K562 (cell line): ENCODE data around the gene CENPA. TPM values are rescaled to one million over a fixed set of nuclear protein-coding genes. Genes with fewer than 3 reads are reported as not detected.

Experiments used
- ARNT ChIP-seq, 2 experiments: fragments of 450-650 bp; IDR thresholded peaks; 2 replicates each; pipeline ENCODE4 v1.6.1; 2016; ENCODE audit warnings: mild to moderate bottlenecking in 1 of 2
- E2F3 ChIP-seq: fragments of 250-450 bp; sonication (Bioruptor Pico); IDR thresholded peaks from 2 replicates; pipeline ENCODE4 v1.4.0; 2020; ENCODE audit warnings: mild to moderate bottlenecking
- MCM7 ChIP-seq, 2 experiments: fragments of 450-650 bp; IDR thresholded peaks; 2 replicates each; pipeline ENCODE4 v1.6.1; 2016 to 2018
- MTA2 ChIP-seq: fragments of 450-650 bp; IDR thresholded peaks from 2 replicates; pipeline ENCODE4 v1.6.1; 2016; ENCODE audit warnings: low read depth
- NFIC ChIP-seq: fragments of 450-650 bp; IDR thresholded peaks from 2 replicates; pipeline ENCODE4 v1.6.1; 2017; ENCODE audit warnings: mild to moderate bottlenecking, inconsistent platforms
- NR2C2 ChIP-seq, 2 experiments: fragments of 200-800 bp in 1 of 2; sonication (Bioruptor generic) in 1 of 2; sonication (generic) in 1 of 2; formaldehyde crosslinking in 1 of 2; IDR thresholded peaks; 2 replicates each; pipeline versions ENCODE4 v1.6.1 to v1.8.0; 2016 to 2022; ENCODE audit warnings: mild to moderate bottlenecking in 1 of 2, missing compliant biosample characterization in 1 of 2, missing genetic modification characterization in 1 of 2, missing genetic modification reagents in 1 of 2
- NRF1 ChIP-seq, 2 experiments: fragments of 450-650 bp; IDR thresholded peaks in 1 of 2; conservative IDR thresholded peaks in 1 of 2; 2 replicates each; pipeline ENCODE4 v1.6.1; 2014; ENCODE audit warnings: mild to moderate bottlenecking in 2 of 2
- PHTF2 ChIP-seq: fragments of 250-450 bp; sonication (Bioruptor Pico); IDR thresholded peaks from 2 replicates; pipeline ENCODE4 v1.5.0; 2021; ENCODE audit warnings: mild to moderate bottlenecking
- SRSF1 ChIP-seq: fragments of 200-400 bp; formaldehyde crosslinking; IDR thresholded peaks from 2 replicates; pipeline ENCODE4 v1.6.1; 2017; ENCODE audit warnings: mild to moderate bottlenecking, low read depth, low read length, moderate library complexity
- ZBTB8A ChIP-seq: fragments of 450-650 bp; IDR thresholded peaks from 2 replicates; pipeline ENCODE4 v1.6.1; 2018; ENCODE audit warnings: mild to moderate bottlenecking, moderate library complexity; ENCODE audit not compliant: partially characterized antibody
- ZNF133 ChIP-seq: fragments of 250-450 bp; sonication (Bioruptor Pico); IDR thresholded peaks from 2 replicates; pipeline ENCODE4 v1.4.0; 2020; ENCODE audit warnings: mild to moderate bottlenecking
- ZNF23 ChIP-seq: fragments of 250-450 bp; sonication (Bioruptor Pico); IDR thresholded peaks from 2 replicates; pipeline ENCODE4 v1.4.0; 2020; ENCODE audit warnings: mild to moderate bottlenecking
- ZNF239 ChIP-seq: fragments of 250-450 bp; sonication (Bioruptor Pico); IDR thresholded peaks from 2 replicates; pipeline ENCODE4 v1.4.0; 2020; ENCODE audit warnings: mild to moderate bottlenecking
- ZNF347 ChIP-seq: fragments of 450-650 bp; formaldehyde crosslinking; IDR thresholded peaks from 2 replicates; pipeline ENCODE4 v1.4.0; 2020; ENCODE audit warnings: low read depth, mild to moderate bottlenecking, moderate library complexity
- ZNF561 ChIP-seq: fragments of 450-650 bp; formaldehyde crosslinking; conservative IDR thresholded peaks from 2 replicates; pipeline ENCODE4 v1.4.0; 2020; ENCODE audit warnings: mild to moderate bottlenecking, moderate library complexity
- polyA plus RNA-seq, 8 experiments: library from polyadenylated mRNA; depleted of rRNA in 4 of 8; stranded (reverse) in 5 of 8; unstranded in 3 of 8; fragments of >200 nt; fragmentation: Nextera tagmentation in 2 of 8; fragmentation: Illumina TruSeq in 1 of 8; extraction: Ambion mirVana in 2 of 8; extraction: Trizol in 1 of 8; gene quantifications; 2 replicates each; pipeline versions ENCODE4 v1.2.1 to v1.2.3, GENCODE V29; 2011 to 2014; ENCODE audit warnings: inconsistent platforms in 1 of 8, missing spikeins in 1 of 8
- total RNA-seq, 7 experiments: library from RNA; depleted of rRNA in 6 of 7; stranded (reverse); fragments of >200 nt in 6 of 7; fragmentation: Illumina TruSeq in 2 of 7; extraction: Trizol in 2 of 7; gene quantifications; 2 replicates each; pipeline versions ENCODE4 v1.2.1 to v1.2.3, GENCODE V29; 2011 to 2021; ENCODE audit warnings: low replicate concordance in 1 of 7
- TF ChIP-seq, protein P1 (sequence below): IDR thresholded peaks from 2 replicates; pipeline ENCODE4 v1.6.1; 2016; ENCODE audit warnings: missing genetic modification characterization, missing compliant biosample characterization
- TF ChIP-seq, protein P2 (sequence below): IDR thresholded peaks from 3 replicates; pipeline ENCODE4 v1.6.1; 2011; ENCODE audit warnings: borderline replicate concordance, mild to moderate bottlenecking, moderate library complexity; ENCODE audit not compliant: insufficient read length; ENCODE audit errors: extremely low read depth
- TF ChIP-seq, protein P3 (sequence below): fragments of 200-800 bp; sonication (Bioruptor generic); IDR thresholded peaks from 2 replicates; pipeline ENCODE4 v1.6.1; 2017; ENCODE audit warnings: missing genetic modification characterization, missing compliant biosample characterization
- TF ChIP-seq, protein P4 (sequence below): fragments of 250-450 bp; sonication (Bioruptor Pico); IDR thresholded peaks from 2 replicates; pipeline ENCODE4 v1.9.0; 2021; ENCODE audit warnings: mild to moderate bottlenecking
- TF ChIP-seq, protein P5 (sequence below): conservative IDR thresholded peaks from 2 replicates; pipeline ENCODE4 v1.6.1; 2011; ENCODE audit warnings: low read depth, mild to moderate bottlenecking, low read length; ENCODE audit not compliant: control insufficient read depth

Gene CENPA
- total and polyA plus RNA-seq, 9 of the 15 experiments (the other 6 are each of a cell fraction or from before 2014, with no cell fraction given) = 11.3 to 61.7 (median 44.7) TPM

DNA sequence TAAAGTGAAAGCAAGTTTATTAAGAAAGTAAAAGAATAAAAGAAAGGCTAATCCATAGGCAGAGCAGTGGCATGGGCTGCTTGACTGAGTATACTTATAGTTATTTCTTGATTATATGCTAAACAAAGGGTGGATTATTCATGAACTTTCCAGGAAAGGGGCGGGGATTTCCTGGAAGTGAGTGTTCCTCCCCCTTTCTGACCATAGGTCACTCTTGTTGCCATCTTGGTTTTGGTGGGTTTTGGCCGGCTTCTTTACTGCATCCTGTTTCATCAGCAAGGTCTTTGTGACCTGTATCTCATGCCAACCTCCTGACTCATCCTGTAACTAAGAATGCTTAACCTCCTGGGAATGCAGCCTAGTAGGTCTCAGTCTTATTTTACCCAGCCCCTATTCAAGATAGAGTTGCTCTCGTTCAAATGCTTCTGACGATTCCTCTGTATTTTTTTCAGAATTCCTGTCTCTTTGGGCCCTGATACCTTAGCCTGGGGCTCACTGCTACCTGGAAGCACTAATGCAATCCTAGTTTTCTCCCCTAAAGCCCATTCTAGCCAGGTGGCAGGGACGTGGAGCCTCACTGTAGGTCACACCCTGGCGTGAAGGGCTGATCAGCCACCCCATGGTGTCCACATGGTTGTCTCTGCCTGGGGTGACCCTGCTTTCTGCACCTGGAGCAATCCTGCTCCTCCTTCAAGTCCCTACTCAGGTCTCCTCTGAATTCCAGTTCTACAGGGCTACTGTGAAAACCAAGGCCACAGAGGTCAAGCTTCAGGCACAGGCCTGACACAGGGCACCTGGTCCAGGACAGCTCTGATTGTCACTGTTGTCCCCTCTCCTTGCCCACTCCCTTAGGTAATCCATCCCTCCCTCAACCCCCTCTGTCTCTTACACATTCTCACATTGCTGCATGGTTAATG lies 27.7 kb upstream of the CENPA start (continued):
- TF ChIP-seq, protein P1, sequence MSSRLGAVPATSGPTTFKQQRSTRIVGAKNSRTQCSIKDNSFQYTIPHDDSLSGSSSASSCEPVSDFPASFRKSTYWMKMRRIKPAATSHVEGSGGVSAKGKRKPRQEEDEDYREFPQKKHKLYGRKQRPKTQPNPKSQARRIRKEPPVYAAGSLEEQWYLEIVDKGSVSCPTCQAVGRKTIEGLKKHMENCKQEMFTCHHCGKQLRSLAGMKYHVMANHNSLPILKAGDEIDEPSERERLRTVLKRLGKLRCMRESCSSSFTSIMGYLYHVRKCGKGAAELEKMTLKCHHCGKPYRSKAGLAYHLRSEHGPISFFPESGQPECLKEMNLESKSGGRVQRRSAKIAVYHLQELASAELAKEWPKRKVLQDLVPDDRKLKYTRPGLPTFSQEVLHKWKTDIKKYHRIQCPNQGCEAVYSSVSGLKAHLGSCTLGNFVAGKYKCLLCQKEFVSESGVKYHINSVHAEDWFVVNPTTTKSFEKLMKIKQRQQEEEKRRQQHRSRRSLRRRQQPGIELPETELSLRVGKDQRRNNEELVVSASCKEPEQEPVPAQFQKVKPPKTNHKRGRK (tag) = no peak
- TF ChIP-seq MTA2 (no peak; the same call in 1 of the 2 replicates), NFIC (0 out of 2 replicates have a peak, but pooled peaks have one; percentile 27), ZBTB8A (no peak), PHTF2 (CRISPR knock-in tag) (no peak), NR2C2 (CRISPR knock-in tag; IDR thresholded peaks at IDR 0.05) (no peak), NR2C2 (tag; IDR thresholded peaks at IDR 0.05) (peak; percentile 94), ZNF347 (no peak), SRSF1 (no peak), E2F3 (CRISPR knock-in tag) (peak; percentile 70; the same call in 1 of the 2 replicates), ZNF561 (peak; percentile 68; the same call in 1 of the 2 replicates), MCM7 (IDR thresholded peaks at IDR 0.05) (no peak; a peak in 1 of 4 replicates), ZNF23 (CRISPR knock-in tag) (no peak), ARNT (IDR thresholded peaks at IDR 0.05) (peak in 1 of 2 experiments; percentile 82; a peak in 3 of 4 replicates), ZNF133 (peak; percentile 81; the same call in 1 of the 2 replicates), NRF1 (conservative IDR thresholded peaks at IDR 0.05 in 1 of 2, IDR thresholded peaks at IDR 0.05 in 1 of 2) (no peak), ZNF239 (CRISPR knock-in tag) (peak; percentile 26; the same call in 1 of the 2 replicates)
- TF ChIP-seq, protein P2, sequence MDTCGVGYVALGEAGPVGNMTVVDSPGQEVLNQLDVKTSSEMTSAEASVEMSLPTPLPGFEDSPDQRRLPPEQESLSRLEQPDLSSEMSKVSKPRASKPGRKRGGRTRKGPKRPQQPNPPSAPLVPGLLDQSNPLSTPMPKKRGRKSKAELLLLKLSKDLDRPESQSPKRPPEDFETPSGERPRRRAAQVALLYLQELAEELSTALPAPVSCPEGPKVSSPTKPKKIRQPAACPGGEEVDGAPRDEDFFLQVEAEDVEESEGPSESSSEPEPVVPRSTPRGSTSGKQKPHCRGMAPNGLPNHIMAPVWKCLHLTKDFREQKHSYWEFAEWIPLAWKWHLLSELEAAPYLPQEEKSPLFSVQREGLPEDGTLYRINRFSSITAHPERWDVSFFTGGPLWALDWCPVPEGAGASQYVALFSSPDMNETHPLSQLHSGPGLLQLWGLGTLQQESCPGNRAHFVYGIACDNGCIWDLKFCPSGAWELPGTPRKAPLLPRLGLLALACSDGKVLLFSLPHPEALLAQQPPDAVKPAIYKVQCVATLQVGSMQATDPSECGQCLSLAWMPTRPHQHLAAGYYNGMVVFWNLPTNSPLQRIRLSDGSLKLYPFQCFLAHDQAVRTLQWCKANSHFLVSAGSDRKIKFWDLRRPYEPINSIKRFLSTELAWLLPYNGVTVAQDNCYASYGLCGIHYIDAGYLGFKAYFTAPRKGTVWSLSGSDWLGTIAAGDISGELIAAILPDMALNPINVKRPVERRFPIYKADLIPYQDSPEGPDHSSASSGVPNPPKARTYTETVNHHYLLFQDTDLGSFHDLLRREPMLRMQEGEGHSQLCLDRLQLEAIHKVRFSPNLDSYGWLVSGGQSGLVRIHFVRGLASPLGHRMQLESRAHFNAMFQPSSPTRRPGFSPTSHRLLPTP = no peak
- TF ChIP-seq, protein P3, sequence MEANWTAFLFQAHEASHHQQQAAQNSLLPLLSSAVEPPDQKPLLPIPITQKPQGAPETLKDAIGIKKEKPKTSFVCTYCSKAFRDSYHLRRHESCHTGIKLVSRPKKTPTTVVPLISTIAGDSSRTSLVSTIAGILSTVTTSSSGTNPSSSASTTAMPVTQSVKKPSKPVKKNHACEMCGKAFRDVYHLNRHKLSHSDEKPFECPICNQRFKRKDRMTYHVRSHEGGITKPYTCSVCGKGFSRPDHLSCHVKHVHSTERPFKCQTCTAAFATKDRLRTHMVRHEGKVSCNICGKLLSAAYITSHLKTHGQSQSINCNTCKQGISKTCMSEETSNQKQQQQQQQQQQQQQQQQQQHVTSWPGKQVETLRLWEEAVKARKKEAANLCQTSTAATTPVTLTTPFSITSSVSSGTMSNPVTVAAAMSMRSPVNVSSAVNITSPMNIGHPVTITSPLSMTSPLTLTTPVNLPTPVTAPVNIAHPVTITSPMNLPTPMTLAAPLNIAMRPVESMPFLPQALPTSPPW (CRISPR knock-in tag) = peak; percentile 67; the same call in 1 of the 2 replicates
- TF ChIP-seq, protein P4, sequence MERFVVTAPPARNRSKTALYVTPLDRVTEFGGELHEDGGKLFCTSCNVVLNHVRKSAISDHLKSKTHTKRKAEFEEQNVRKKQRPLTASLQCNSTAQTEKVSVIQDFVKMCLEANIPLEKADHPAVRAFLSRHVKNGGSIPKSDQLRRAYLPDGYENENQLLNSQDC (CRISPR knock-in tag) = no peak
- TF ChIP-seq, protein P5, sequence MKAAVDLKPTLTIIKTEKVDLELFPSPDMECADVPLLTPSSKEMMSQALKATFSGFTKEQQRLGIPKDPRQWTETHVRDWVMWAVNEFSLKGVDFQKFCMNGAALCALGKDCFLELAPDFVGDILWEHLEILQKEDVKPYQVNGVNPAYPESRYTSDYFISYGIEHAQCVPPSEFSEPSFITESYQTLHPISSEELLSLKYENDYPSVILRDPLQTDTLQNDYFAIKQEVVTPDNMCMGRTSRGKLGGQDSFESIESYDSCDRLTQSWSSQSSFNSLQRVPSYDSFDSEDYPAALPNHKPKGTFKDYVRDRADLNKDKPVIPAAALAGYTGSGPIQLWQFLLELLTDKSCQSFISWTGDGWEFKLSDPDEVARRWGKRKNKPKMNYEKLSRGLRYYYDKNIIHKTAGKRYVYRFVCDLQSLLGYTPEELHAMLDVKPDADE = no peak
